ENCODE measurements around the gene WDR59.

WDR59 gene

GRCh38 chr16:75023009-75023408 is 38.1 kb upstream of the WDR59 start:
- no peaks in the 10 kb centered on the region for H3K27me3 ChIP-seq
- no peak overlapping the region for H3K4me3 ChIP-seq (ENCODE audit: low read depth in 1 of 2, low read length in 1 of 2)
- no peaks in the 10 kb centered on the region for H3K36me3 ChIP-seq
- H3K9me3 ChIP-seq = no peaks in the 10 kb centered on the region
- peaks cover 25 to 33% of the 10 kb centered on the region in 2 experiments for H3K4me1 ChIP-seq (ENCODE audit: control insufficient read depth in 1 of 2, insufficient read depth in 1 of 2, low read depth in 1 of 2, low read length in 1 of 2)
- TF ChIP-seq CTCF (IDR thresholded peaks at IDR 0.05) = no peak
- H3K27ac ChIP-seq = no peak overlapping the region

- Histone ChIP-seq H3K9me3 (no peaks in the 10 kb centered on the region), H3K27me3 (no peaks in the 10 kb centered on the region), H3K27ac (no peak overlapping the region), H3K36me3 (no peaks in the 10 kb centered on the region), H3K4me1 (ENCODE audit: control insufficient read depth in 1 of 2, insufficient read depth in 1 of 2, low read depth in 1 of 2, low read length in 1 of 2) (peaks cover 29 to 38% of the 10 kb centered on the region in 2 experiments), H3K4me3 (ENCODE audit: low read depth in 1 of 2, low read length in 1 of 2) (no peak overlapping the region)
- no peak for TF ChIP-seq CTCF (IDR thresholded peaks at IDR 0.05)
These were observed 37.6 kb upstream of the WDR59 start for GRCh38 chr16:75022567-75022966.

DNA sequence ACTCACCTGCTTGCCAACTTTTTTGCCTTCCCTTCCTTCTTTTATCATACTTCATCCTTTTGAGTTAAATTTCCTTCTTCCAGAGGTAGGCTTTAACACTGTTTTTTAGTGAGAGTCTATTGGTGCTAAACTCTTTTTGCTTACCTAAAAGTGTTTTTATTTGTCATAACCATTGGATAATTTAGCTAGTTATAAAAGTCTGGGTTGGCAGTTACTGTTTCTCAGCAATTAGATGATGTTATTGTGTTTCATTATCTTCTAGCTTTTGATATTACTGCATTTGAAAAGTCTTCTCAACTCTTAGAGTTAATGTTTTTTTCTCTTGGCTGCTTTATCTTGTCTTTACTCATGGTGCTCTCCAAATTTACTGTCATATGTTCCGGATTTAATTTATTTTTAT is 36.5 kb upstream of the WDR59 start:
- H3K27me3 ChIP-seq = no peaks in the 10 kb centered on the region
- no peaks in the 10 kb centered on the region for H3K36me3 ChIP-seq
- TF ChIP-seq CTCF (IDR thresholded peaks at IDR 0.05) = no peak
- no peak overlapping the region for H3K4me3 ChIP-seq (ENCODE audit: low read depth in 1 of 2, low read length in 1 of 2)
- H3K4me1 ChIP-seq (ENCODE audit: control insufficient read depth in 1 of 2, insufficient read depth in 1 of 2, low read depth in 1 of 2, low read length in 1 of 2) = peaks cover 35 to 45% of the 10 kb centered on the region in 2 experiments
- H3K27ac ChIP-seq = no peak overlapping the region
- H3K9me3 ChIP-seq = no peaks in the 10 kb centered on the region

DNA sequence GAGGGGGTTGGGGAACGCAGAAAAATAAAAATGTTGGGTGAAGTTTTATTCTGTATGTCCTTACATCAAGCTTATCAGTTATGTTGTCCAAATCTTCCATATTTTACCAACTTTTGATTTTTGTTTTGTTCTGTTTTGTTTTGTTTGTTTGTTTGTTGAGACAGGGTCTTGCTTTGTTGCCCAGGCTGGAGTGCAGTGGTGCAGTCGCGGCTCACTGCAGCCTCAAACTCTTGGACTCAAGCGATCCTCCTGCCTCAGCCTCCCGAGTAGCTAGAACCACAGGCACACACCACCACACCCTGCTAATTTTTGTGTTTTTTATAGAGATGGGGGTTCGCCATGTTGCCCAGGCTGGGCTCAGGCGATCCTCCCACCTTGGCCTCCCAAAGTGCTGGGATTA is 34.7 kb upstream of the WDR59 start:
- no peaks in the 10 kb centered on the region for H3K27me3 ChIP-seq
- no peak for TF ChIP-seq CTCF (IDR thresholded peaks at IDR 0.05)

DNA sequence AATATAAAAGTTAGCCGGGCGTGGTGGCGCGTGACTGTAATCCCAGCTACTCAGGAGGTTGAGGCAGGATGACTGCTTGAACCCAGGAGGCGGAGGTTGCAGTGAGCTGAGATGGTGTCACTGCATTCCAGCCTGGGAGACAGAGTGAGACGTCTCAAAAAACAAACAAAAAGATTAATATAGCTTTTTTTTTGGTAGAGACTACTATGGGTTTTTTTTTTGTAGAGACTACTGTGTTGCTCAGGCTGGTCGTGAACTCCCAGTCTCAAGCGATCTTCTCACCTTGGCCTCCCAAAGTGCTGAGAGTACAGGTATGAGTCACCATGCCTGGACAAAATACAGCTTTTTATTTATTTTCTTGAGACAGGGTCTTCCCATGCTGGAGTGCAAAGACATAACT is 34.1 kb upstream of the WDR59 start:
- no peak for TF ChIP-seq CTCF (IDR thresholded peaks at IDR 0.05)
- H3K36me3 ChIP-seq = no peaks in the 10 kb centered on the region
- H3K9me3 ChIP-seq = no peaks in the 10 kb centered on the region
- peaks cover 15 to 23% of the 10 kb centered on the region in 2 experiments for H3K4me1 ChIP-seq (ENCODE audit: control insufficient read depth in 1 of 2, insufficient read depth in 1 of 2, low read depth in 1 of 2, low read length in 1 of 2)
- no peak overlapping the region for H3K27ac ChIP-seq
- no peaks in the 10 kb centered on the region for H3K27me3 ChIP-seq
- no peak overlapping the region for H3K4me3 ChIP-seq (ENCODE audit: low read depth in 1 of 2, low read length in 1 of 2)

More for the DNA sequence above, 34.7 kb upstream of the WDR59 start:
- no peak overlapping the region for H3K27ac ChIP-seq
- peaks cover 20 to 28% of the 10 kb centered on the region in 2 experiments for H3K4me1 ChIP-seq (ENCODE audit: control insufficient read depth in 1 of 2, insufficient read depth in 1 of 2, low read depth in 1 of 2, low read length in 1 of 2)
- H3K4me3 ChIP-seq (ENCODE audit: low read depth in 1 of 2, low read length in 1 of 2) = no peak overlapping the region
- no peaks in the 10 kb centered on the region for H3K36me3 ChIP-seq
- no peaks in the 10 kb centered on the region for H3K9me3 ChIP-seq

Measured in neutrophil (primary cell).